ENCODE measurements around the gene TACR2. TPM values are rescaled to one million over a fixed set of nuclear protein-coding genes. Genes with fewer than 3 reads are reported as not detected.
A peak's percentile ranks its signal among the peaks of the same experiment; 100 is the strongest.

The TACR2 gene
- total RNA-seq, 2 experiments from 2014 or later, result not detected

- ATAC-seq (ENCODE audit: poor library complexity), result no peak
- DNase-seq, result no peak
- Mint-ChIP-seq H3K4me3 (no peak overlapping the region), H3K9me3 (no peaks in the 10 kb centered on the region), H3K27me3 (no peaks in the 10 kb centered on the region), H3K4me1 (ENCODE audit: low read depth) (peaks cover 28% of the 10 kb centered on the region), H3K27ac (peak overlapping the region; percentile 88), H3K36me3 (ENCODE audit: low read depth) (peaks cover 4% of the 10 kb centered on the region)
- Histone ChIP-seq H3K27me3 (ENCODE audit: control insufficient read depth in 1 of 2, insufficient read depth in 2 of 2, low read length in 2 of 2) (no peaks in the 10 kb centered on the region), H3K36me3 (ENCODE audit: insufficient read depth, low read length) (peaks cover 8% of the 10 kb centered on the region), H3K9me3 (ENCODE audit: control insufficient read depth in 1 of 2, insufficient read depth in 1 of 2, low read length in 2 of 2) (no peaks in the 10 kb centered on the region), H3K27ac (ENCODE audit: low read depth in 1 of 2, low read length in 2 of 2) (peak overlapping the region; percentile 72 to 82), H3K4me3 (ENCODE audit: low read length) (peak overlapping the region; percentile 13), H3K4me1 (ENCODE audit: insufficient read depth, low read length) (peaks cover 26% of the 10 kb centered on the region)
- ChIA-PET CTCF (interaction anchor here (1.0 to 2.5 kb wide), 7 partner anchors 15 to 238 kb away, joined by 3 to 25 read pairs (median 5); partner anchors contain the start of gene TSPAN15), POLR2A (interaction anchor here (1.0 to 3.0 kb wide), 6 partner anchors 16 to 174 kb away, joined by 3 to 21 read pairs (median 8); no protein-coding TSS in a partner anchor)
- intact Hi-C loops (cut with DNase I, micrococcal nuclease), result loop anchor here (1.0 to 5.0 kb wide), 5 partner anchors 16 to 282 kb away; no protein-coding TSS in a partner anchor
- no peak for TF ChIP-seq CTCF (IDR thresholded peaks at IDR 0.05)
Observed at GRCh38 chr10:69409176-69409495, 7.6 kb downstream of the TACR2 start.

- no peaks in the 10 kb centered on the region for H3K27me3 Mint-ChIP-seq
- Histone ChIP-seq H3K4me1 (ENCODE audit: insufficient read depth, low read length) (peaks cover 26% of the 10 kb centered on the region), H3K27me3 (ENCODE audit: control insufficient read depth in 1 of 2, insufficient read depth in 2 of 2, low read length in 2 of 2) (no peaks in the 10 kb centered on the region), H3K9me3 (ENCODE audit: control insufficient read depth in 1 of 2, insufficient read depth in 1 of 2, low read length in 2 of 2) (no peaks in the 10 kb centered on the region), H3K4me3 (ENCODE audit: low read length) (peak overlapping the region; percentile 32), H3K27ac (ENCODE audit: low read depth in 1 of 2, low read length in 2 of 2) (peak overlapping the region; percentile 72 to 82), H3K36me3 (ENCODE audit: insufficient read depth, low read length) (peaks cover 8% of the 10 kb centered on the region)
- peaks cover 10% of the 10 kb centered on the region for H3K36me3 Mint-ChIP-seq (ENCODE audit: low read depth)
- H3K27ac Mint-ChIP-seq, result peak overlapping the region; percentile 88
- CTCF ChIA-PET, result interaction anchor here (0.5 to 2.5 kb wide), 29 partner anchors 10 to 738 kb away, joined by 3 to 25 read pairs (median 4); partner anchors contain the start of genes SUPV3L1, TSPAN15 and TYSND1
- H3K9me3 Mint-ChIP-seq, result no peaks in the 10 kb centered on the region
- DNase-seq (peak; percentile 79 to 97 (median 87)), ATAC-seq (ENCODE audit: poor library complexity) (peak; percentile 92)
- H3K4me1 Mint-ChIP-seq (ENCODE audit: low read depth), result peaks cover 28% of the 10 kb centered on the region
- POLR2A ChIA-PET, result interaction anchor here (0.6 to 3.0 kb wide), 9 partner anchors 16 to 228 kb away, joined by 3 to 21 read pairs (median 4); no protein-coding TSS in a partner anchor
- peak; percentile 73 for TF ChIP-seq CTCF (IDR thresholded peaks at IDR 0.05)
- intact Hi-C loops (cut with DNase I, micrococcal nuclease), result loop anchor here (1.0 to 5.0 kb wide), 5 partner anchors 16 to 281 kb away; no protein-coding TSS in a partner anchor
- peak overlapping the region; percentile 64 for H3K4me3 Mint-ChIP-seq
Observed at GRCh38 chr10:69408318-69409175, 8.2 kb downstream of the TACR2 start.

- H3K36me3 Mint-ChIP-seq (ENCODE audit: low read depth), result peaks cover 18% of the 10 kb centered on the region
- Histone ChIP-seq H3K4me3 (ENCODE audit: low read length) (no peak overlapping the region), H3K27ac (ENCODE audit: low read depth in 1 of 2, low read length in 2 of 2) (peak overlapping the region in 1 of 2 donors; percentile 3), H3K4me1 (ENCODE audit: insufficient read depth, low read length) (peaks cover 21% of the 10 kb centered on the region), H3K9me3 (ENCODE audit: control insufficient read depth in 1 of 2, insufficient read depth in 1 of 2, low read length in 2 of 2) (no peaks in the 10 kb centered on the region), H3K36me3 (ENCODE audit: insufficient read depth, low read length) (peaks cover 16% of the 10 kb centered on the region), H3K27me3 (ENCODE audit: control insufficient read depth in 1 of 2, insufficient read depth in 2 of 2, low read length in 2 of 2) (no peaks in the 10 kb centered on the region)
- peaks cover 28% of the 10 kb centered on the region for H3K4me1 Mint-ChIP-seq (ENCODE audit: low read depth)
- intact Hi-C loops (cut with DNase I, micrococcal nuclease), result loop anchor here (1.0 to 5.0 kb wide), 5 partner anchors 17 to 280 kb away; no protein-coding TSS in a partner anchor
- ChIA-PET CTCF (interaction anchor here (0.5 to 2.5 kb wide), 30 partner anchors 9 to 738 kb away, joined by 3 to 25 read pairs (median 4); partner anchors contain the start of genes SUPV3L1, TSPAN15 and TYSND1), POLR2A (interaction anchor here (0.6 to 3.0 kb wide), 11 partner anchors 15 to 229 kb away, joined by 3 to 21 read pairs (median 4); partner anchors contain the start of gene TSPAN15)
- no peak for ATAC-seq (ENCODE audit: poor library complexity)
- peak in 5 of 14 experiments; percentile 16 to 70 (median 51) for DNase-seq
- H3K27ac Mint-ChIP-seq, result peak overlapping the region; percentile 88
- no peak for TF ChIP-seq CTCF (IDR thresholded peaks at IDR 0.05)
- H3K27me3 Mint-ChIP-seq, result no peaks in the 10 kb centered on the region
- no peak overlapping the region for H3K4me3 Mint-ChIP-seq
- no peaks in the 10 kb centered on the region for H3K9me3 Mint-ChIP-seq
Observed at GRCh38 chr10:69407621-69408301, 9.0 kb downstream of the TACR2 start.
